Measurements from ENCODE around the gene LRRC18. TPM values are rescaled to one million over a fixed set of nuclear protein-coding genes. Genes with fewer than 3 reads are reported as not detected.

LRRC18 gene
- total RNA-seq, 1 donor from 2014 or later, result not detected

DNA sequence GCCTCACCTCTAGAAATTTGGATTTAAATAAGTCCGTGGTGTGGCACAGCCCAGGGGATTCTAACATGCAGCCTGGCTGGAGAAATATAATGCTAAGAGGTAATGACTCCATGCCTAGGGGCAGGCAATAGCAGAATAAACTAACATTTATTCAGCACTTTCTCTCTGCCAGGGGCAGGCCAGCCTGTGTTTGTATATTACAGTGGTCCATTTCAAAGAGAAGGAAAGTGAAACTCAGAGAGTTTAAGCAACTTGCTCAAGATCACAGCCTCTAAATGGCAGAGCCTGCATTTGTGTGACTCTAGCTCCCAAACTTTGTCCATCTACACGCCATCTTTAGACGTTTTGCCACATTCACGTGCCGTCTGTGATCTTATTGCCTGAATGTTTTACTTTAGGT lies 6.7 kb upstream of the LRRC18 start:
- DNase-seq, result peak; percentile 23

DNA sequence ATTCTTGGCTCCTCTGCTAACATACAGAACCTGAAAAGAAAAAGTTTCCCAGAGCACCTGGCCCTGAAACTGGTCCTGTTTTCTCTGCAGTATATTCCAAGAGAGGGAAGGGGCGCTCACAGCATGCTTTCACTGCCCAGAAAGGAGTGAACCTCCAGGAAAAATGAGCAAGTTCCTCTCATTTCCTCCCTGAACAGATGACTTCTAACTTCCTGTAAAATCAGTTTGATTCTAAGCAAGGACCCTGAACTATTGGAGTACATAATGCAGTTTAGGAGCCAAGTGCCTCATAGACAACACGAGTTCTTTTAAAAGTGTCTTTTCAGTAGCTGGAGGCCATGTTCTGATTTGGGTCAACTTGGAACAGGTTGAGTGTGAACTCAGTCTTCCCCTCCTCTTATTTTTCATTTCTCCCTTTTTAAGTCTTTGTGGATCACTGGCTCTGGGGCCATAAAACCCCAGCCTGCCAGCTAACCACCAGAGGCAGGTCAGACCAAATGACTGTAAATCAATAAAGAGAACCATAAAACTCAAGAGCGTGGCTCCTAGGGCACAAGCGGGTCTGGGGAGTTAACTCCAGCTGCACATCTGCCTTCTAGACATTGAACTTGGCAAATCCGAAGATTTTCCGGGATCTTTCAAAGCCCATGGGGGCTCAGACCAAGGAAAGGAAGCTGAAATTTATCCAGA lies 5.9 kb upstream of the LRRC18 start:
- peak; percentile 61 for DNase-seq

DNA sequence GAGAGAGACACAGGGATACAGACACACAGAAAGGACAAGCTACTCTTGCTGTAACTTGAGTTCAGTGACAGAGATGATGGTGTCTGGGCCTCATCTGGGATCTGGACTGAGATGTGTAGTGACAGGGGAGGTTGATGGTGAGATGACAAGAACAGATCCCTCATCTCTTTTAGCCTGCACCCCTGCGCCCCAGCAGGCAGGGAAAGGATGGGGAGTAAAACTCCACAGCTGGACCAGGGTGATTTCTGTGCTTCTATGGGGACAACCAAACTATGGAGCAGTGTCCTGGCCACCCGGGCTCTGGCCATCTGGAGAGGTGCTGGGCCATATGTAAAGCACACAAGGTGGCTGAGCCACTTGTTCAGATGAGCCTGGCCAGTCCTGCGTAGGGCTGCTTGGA lies 4.5 kb upstream of the LRRC18 start:
- no peak for DNase-seq

GRCh38 chr10:48943096-48943495 lies 3.5 kb upstream of the LRRC18 start:
- DNase-seq, result no peak

DNA sequence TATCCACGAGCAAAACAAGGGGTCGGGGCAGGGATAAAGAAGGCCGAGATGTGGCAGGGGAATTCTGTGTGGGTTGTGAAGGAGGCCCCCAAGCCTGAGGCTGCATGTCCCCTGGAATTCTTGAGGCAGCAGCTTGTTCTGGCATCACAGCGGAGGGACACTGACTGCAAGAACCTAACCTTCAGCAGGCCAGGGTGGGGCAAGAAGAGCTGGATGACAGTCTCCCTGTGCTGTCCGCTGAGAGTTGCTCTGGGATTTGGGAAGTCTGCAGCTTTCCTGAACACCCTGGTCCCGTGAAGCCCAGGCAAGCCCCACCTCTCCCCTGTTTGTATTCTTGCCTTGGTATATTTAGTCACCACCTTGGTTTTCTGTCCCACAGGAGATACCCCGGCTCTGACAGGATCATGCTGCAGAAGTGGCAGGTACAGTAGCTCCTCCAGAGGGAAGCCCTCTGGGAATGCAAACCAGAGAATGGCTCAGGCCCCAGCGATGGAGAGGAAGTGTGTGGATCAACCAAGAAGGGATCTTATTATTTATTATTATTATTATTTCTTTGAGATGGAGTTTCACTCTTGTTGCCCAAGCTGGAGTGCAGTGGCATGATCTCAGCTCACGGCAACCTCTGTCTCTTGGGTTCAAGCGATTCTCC lies 1.9 kb upstream of the LRRC18 start:
- no peak for DNase-seq

GRCh38 chr10:48940958-48941357 lies 1.3 kb upstream of the LRRC18 start:
- DNase-seq, result no peak

DNA sequence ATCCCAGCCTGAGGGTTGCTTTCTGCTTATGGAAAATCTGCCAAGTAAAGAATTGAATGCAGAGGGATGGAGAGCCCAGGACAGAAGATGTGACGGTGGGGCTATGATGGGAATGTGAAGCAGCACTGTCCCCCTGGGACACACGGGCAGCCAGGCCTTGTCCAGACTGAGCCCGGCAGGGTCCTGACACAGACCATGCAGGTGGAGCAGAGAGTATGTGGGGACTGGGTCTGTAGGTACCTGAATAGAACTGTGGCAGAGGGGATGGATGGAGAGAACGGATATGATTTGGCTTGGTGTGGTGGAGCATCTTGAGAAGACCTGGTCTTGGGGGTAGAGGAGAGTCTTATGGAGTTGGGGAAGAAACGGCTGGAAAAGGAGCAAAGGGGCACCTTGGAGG lies 732 bp upstream of the LRRC18 start:
- no peak for DNase-seq

DNA sequence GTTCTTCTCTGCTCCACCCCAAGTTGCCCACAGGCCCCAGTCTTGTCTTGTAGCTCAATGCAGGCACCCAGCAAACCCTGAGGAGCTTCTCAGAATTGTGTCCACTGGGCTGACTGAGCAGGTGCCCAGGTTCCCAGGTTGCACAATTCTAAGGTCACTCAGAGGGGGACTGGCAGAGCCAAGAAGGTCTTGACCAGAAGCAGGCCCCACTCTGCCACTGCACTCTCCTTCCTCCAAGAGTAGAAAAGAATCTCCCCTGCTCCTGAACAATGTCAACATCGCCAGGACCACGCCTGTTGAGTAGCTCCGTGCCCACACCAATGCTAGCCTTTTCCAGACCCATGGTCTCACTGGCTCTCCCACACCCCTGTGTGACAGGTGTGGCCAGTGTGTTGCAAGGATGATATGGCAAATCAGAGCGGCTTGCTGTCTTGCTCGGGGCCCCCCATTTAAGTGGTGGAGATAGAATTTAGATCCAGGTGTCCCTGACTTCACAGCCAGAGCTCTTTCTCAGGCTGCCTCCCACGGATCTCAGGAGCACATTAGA lies 577 bp downstream of the LRRC18 start:
- DNase-seq, result no peak

DNA sequence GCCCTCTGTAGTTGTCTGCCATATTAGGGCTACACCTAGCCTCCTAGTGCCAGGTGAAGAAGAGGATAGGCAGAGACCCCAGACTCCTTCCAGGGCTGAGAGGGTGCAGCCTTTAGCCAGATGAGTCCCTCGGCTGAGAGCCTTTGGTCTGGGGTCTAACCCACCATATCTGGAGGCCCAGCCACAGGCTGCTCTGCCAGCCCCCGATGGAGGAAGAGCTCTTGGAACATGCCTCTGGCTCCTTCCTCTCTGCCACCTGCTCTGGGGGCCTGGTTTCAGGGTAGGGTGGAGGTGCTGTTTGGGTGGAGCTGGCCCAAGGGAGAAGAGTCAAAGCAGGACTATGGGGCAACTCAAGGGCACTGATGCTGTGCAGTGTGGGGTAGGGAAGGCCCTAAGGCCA lies 1.4 kb downstream of the LRRC18 start:
- no peak for DNase-seq

GRCh38 chr10:48937796-48938195 lies 1.8 kb downstream of the LRRC18 start:
- DNase-seq, result no peak

- no peak for DNase-seq
These were observed 4.1 kb downstream of the LRRC18 start for GRCh38 chr10:48935577-48935976.

- DNase-seq, result no peak
These were observed 4.8 kb downstream of the LRRC18 start for GRCh38 chr10:48934672-48935501.

GRCh38 chr10:48932831-48933664 lies 6.6 kb downstream of the LRRC18 start:
- DNase-seq, result no peak

DNA sequence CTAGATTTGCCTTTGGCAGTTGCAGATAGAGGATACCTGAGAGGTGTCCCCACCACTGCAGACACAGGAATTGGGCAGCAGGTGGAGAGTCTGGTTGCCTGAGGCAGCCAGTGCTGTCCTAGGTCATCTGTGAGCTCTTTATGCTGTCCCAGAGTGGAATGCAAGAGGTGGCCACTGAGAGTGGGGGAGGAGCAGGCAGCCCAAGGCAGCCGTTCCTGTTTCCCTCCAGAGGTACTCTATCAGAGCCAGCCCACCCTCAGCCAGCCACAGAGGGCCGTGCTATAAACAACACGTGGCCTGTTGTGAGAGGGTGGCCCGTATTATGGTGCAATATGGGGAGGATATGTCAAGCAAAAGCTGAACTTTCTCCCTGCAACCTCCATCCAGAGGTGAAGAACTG lies 8.5 kb downstream of the LRRC18 start:
- no peak for DNase-seq

DNA sequence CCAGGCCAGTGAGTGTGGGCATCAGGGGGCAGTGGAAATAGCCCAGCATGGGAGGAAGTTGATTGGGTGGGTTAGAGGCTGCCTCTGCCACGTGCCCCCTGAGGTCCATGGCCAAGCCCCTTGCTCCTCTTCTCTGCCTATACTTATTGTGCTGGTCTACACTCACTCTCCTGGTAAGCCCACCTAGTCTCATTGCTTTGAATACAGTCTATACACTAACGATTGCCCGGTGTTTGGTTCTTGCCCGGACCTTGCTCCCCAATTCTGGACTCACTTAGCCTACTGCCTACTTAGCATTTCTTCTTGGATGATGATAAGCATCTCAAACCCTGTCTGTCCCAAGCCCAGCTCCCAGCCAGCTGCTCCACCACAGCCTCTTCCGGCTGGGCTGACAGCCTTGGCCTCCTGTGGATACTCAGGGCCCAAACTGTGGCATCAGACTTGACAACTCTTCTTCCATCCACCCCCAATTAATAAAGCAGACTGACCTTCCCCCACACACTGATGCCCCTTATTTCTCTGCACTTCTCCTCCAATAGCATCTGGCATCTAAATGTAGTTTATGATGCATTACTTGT lies 10.1 kb downstream of the LRRC18 start:
- no peak for DNase-seq

GRCh38 chr10:48926764-48927540 lies 12.7 kb downstream of the LRRC18 start:
- DNase-seq, result no peak

DNA sequence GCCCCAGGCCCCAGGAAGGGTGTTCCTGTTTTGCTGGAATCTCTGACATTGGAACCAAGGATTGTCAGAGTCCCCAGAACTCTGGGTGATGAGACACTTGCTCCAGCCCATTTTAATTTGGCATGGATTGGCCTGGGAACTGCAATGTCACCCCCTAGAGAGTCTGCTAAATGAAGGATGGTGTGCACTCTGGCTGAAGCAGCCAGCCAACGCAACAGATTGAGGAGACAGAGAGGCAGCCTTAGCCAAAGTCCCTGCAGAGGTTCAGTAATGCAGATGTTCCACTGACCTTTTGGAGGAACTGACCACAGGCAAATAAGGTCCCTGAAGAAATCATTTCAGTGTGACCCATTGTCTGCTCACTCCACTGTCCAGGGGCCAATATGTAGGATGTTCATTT lies 13.4 kb downstream of the LRRC18 start:
- no peak for DNase-seq

- no peak for DNase-seq
These were observed 14.7 kb downstream of the LRRC18 start for GRCh38 chr10:48924988-48925387.

DNA sequence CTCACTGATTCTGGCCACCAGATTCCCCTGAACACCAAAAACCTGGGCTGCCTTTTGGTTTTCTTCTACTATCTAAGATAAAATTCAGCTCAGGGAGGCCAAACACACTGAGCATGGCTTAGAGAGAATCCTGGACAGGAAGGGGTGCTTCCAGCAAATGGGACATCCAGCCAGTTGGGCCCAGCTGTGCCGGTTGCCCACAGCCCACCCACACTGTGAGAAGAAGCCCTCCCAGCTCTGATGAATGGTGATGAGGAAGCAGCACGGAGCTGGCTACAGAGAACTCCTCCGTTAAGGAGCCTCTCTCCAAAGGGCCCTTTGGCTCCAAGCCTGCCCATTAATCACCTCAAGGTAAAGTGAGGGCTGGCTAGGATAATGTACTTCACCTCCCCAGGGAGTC lies 15.9 kb downstream of the LRRC18 start:
- DNase-seq, result no peak

DNA sequence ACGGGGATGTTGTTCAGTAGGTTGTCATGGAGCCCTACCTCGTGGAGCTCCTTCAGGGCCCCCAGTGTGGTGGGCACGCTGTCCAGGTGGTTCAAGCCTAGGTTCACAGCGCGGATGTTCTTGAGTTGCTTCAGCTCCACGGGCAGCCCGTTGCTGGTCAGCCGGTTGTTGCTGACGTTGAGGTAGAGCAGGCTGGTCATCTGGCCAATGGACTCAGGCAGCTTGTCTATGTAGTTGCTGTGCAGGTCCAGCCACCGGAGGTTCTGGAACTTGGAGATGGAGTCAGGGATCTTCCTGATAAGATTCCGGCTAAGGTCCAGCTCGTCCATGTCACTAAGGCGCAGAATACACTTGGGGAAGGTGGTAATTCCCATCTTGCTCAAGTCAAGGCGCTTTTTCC lies 26.0 kb downstream of the LRRC18 start:
- DNase-seq, result no peak

DNA sequence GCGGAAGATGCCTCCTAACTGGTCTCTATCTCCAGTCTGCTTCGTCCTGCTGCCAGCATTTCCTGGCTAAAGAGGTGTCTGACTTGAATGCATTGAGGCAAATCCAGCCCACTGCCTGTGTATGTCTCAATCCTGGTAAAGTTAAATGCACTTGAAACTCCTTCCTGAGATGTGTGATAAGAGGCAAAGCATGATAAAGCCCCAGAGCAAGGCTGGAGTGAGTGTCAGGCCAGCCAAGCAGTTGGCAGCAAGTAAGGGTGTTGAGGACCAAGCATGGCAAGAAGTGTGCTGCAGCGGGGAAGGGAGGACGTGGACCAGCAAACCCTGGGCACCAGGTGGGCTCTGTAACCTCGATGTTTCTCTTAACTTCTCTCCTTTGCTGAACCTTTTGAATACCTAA lies 29.1 kb downstream of the LRRC18 start:
- no peak for DNase-seq
